ENCODE data around the gene CTNNBIP1. TPM values are rescaled to one million over a fixed set of nuclear protein-coding genes. Genes with fewer than 3 reads are reported as not detected.

Gene CTNNBIP1
- total RNA-seq, 1 donor from 2014 or later: 44.0 TPM

DNA sequence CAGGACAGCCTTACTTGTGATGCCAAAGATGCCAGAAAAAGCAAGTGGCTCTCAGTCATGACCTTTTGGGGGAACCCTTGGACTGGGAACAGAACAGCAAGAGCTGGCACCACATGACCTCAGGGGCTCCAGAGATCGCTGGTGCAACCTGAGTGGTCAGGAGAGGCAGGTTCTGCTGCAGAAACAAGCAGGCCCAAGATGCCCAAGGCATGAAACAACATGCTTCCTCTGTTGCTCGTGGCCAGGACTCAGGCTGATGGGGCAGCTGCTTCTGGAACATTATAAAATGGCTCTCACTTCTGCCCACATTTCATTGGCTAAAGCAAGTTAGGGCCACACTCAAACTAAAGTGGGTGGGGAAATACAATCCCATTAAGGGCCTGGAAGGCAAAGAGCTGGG, 68.6 kb downstream of the CTNNBIP1 start:
- DNase-seq (ENCODE audit: low spot score in 2 of 2) (no peak), FAIRE-seq (no peak)

- FAIRE-seq (no peak), DNase-seq (ENCODE audit: low spot score in 2 of 2) (no peak)
These were observed 69.9 kb downstream of the CTNNBIP1 start for GRCh38 chr1:9840176-9840575.

DNA sequence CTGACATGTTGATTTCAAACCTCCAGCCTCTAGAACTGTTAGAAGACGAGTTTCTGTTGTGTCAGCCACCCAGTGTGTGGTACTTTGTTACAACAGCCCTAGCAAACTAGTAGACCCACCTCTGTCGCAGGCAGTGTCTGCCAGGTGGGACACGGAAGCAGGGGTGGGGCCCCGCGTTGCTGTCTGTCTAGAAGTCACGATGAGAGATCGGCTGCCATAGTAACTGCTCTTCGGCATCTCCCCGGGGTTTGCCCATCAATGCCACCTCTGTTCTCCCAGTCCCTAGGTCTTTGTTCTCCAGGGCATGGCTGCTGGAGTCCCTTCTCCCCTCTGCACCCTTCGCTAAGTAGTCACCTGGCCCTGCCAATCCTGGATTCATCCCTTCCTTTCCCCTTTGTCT, 71.1 kb downstream of the CTNNBIP1 start:
- peak in 1 of 2 donors; percentile 40 for DNase-seq (ENCODE audit: low spot score in 2 of 2)
- FAIRE-seq: no peak

DNA sequence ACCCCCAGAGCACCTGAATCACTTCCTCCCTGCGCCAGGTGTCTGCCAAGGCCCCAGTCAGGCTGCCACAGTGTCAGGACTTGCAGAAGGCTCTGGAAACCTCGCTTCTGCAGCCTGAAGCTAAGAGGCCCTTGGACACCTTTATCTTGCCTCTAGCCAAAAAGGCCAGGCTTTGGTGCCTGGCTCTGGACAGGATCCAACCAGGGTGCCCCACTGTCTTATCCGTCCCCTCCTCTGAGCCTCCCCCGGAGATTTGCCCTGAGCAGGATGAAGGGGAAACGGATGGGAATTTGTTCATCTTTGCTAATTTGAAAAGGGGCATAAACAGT, 73.5 kb downstream of the CTNNBIP1 start:
- DNase-seq (ENCODE audit: low spot score in 2 of 2) (no peak), FAIRE-seq (no peak)

GRCh38 chr1:9835758-9836631, 74.1 kb downstream of the CTNNBIP1 start:
- DNase-seq (ENCODE audit: low spot score in 2 of 2): peak in 1 of 2 donors; percentile 61
- no peak for FAIRE-seq

DNA sequence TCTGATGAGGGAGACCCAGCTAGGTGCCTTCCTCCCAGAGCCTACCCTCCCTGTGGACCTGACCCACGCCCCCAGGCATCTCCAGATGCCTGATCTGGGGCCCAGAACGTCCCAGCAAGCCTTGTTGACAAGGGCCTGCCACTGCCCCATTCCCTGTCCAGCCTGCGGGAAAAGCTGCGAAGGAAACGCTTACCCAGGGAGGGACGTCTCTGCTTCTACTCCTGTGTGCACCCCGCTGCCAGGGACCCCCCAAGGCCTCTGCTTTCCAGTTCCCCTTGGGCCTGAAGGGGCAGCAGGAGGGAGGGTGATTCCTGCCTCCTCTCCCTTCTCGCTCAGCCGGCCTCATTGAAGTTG, 74.7 kb downstream of the CTNNBIP1 start:
- DNase-seq (ENCODE audit: low spot score in 2 of 2): no peak
- no peak for FAIRE-seq

DNA sequence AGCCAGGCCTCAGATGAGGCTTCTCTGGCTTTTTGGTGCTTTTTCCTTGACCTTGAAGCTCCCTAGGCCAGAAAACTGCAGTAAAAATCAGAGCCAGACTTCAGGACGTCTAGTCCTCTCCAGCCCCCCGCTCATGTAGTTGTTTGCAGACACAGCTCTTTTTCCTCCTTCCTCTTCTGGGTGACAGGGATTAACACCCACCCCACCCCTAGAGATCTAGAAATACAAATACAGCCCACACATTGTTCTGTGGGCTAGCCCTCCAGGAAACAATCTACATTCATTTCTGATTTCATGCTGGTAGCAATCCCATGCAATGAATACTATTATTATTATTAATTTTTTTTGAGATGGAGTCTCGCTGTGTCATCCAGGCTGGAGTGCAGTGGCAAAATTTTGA, 76.4 kb downstream of the CTNNBIP1 start:
- FAIRE-seq (no peak), DNase-seq (ENCODE audit: low spot score in 2 of 2) (no peak)

- FAIRE-seq (no peak), DNase-seq (ENCODE audit: low spot score in 2 of 2) (no peak)
These were observed 82.4 kb downstream of the CTNNBIP1 start for GRCh38 chr1:9827558-9828185.

DNA sequence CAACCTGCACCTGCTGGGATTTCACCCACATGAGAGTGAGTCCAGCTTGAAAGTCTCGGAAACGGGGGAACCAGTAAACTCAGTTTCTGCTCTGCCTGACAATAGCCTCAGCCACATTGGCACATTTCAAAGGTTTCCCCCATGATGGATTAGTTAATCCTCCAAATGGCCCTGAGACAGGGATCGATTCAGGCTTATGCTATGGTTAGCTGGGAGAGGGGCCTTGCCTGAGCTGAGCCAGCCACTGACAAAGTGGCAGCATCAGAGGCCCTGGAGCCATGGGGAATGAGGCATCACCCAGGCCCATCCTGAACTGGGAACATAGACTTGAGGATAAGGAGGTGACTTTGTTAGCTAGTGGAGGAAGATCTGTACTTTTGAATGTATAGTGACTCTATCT, 83.5 kb downstream of the CTNNBIP1 start:
- no peak for FAIRE-seq
- DNase-seq (ENCODE audit: low spot score in 2 of 2): no peak

DNA sequence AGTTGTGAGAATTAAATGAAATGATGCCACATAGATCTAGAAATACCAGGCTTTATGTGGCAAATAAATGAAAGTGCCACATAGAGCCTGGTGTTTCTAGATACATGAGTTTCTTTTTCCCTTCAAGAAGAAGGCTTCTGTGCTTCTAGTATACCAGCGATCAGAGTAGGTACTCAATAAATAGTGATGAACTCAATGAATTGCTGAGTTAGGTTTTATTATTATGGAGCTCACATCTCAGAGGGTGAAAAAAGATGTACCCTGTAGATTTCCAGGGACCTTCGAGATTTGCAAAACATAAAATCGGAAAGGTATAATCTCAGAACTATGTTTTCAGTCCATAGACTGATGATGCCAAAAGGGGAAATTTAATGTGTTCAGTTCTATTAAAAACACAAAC, 84.0 kb downstream of the CTNNBIP1 start:
- no peak for FAIRE-seq
- DNase-seq (ENCODE audit: low spot score in 2 of 2): no peak

GRCh38 chr1:9825093-9826074, 84.7 kb downstream of the CTNNBIP1 start:
- DNase-seq (ENCODE audit: low spot score in 2 of 2) (no peak), FAIRE-seq (no peak)

GRCh38 chr1:9824702-9825089, 85.4 kb downstream of the CTNNBIP1 start:
- DNase-seq (ENCODE audit: low spot score in 2 of 2) (no peak), FAIRE-seq (no peak)

DNA sequence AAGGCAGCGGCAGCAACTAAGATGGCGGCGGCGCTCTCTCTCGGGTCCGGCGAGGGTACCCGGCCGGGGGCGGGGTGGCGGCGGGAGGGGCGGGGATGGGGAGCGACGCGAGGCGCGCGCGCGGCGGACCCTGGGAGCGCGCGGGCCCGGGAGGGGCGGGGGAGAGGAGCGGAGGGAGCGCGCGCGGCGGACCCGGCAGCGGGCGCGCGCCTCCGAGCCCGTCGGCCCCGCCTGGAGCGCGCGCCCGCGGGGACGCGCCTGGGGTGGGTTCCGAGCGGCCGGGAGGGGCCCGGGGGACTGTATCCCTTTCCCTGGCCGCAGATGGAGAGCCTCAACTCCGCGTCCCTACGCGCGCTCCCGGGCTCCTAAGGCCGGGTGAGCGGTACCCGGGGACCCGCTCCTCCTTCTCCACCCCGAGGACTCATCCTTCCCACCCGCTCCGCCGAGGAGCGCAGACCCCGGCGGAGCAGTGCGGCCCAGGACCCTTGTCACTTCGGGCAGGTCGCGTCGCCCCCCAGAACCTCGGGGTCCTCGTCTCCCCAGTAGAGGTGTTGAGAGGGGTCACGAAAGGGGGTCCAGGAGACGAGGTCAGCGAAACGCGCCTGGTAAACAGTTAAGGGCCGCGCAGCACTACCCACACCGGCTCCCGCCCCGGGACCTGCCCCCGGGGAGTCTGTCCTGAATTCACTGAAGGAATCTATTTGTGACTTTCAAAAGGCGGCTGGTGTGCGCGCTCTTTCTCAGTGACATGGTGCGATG, 85.9 kb downstream of the CTNNBIP1 start, which contains the start of gene CLSTN1:
Gene CLSTN1, minus strand, starts transcription at position 23 of the 759 bp plus-strand sequence. CDS start 232 bp downstream, outside the sequence.
- DNase-seq (ENCODE audit: low spot score in 2 of 2) (peak; percentile 95 to 96), FAIRE-seq (no peak)

DNA sequence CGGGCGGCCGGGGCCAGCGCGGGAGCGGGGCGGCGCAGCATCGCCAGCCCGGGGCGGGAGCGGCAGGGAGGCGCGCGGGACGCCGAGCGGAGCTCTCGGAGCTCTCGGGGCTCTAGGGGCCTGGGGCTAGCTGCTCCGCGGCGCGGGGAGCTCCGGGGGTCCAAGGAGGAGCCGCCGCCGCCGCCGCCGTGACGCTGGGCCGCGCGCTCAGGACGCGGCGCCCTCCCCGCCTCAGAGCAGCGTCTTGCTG, 86.5 kb downstream of the CTNNBIP1 start:
- DNase-seq (ENCODE audit: low spot score in 2 of 2): no peak
- no peak for FAIRE-seq

DNA sequence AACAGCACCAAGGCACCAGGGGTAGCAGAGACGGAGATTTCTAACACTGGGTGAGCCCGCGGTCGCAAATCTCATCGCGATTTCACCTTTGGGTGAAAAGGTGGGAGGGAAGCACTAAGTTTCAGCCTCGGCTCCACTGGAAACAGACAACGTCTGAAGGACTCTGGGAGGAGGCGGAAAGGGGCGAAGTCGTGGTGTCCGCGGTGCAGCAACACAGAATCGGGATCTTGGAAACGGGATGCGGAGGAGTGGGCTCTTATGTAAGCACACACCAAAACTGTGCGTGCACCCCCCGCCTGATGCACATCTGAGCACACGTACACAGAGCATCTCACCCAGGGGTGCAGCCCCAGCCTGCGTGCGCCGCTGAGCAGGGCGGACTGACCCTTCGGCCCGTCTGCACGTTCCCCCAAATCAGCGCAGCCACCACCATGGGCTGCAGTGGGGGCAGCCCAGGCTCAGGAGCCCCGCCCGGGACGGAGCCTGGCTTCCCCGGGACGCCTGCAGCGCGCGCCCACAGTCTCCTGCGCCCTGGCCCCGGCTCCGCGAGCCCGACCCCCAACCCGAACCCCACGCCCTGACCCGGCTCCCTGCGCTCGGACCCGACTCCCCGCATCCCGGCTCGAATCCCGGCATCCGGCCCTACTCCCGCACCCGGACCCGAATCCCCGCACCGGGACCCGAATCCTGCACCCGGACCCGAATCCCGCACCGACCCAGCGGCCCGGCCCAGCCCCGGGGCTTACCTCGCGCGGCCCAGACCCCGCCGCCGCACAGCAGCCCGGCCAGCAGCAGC, 87.0 kb downstream of the CTNNBIP1 start:
- no peak for FAIRE-seq
- no peak for DNase-seq (ENCODE audit: low spot score in 2 of 2)

DNA sequence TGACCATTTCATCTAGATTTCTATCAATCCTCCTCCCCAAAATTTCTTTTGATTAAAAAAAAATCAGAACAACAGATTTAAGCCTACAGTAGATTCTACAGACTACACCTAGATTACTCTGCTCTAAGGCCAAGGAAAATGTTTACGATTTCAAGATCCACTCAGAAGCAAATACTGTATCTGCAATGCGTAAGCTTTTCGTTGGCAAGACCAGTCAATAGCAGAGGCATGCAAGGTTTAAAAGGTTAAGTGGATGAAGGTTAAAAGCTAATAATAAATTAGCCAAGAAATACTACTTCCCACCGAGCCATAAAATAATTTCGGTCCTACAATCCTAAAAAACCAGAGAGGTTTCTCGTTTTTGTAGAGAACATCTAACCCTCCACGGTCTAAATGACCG, 87.6 kb downstream of the CTNNBIP1 start:
- DNase-seq (ENCODE audit: low spot score in 2 of 2) (no peak), FAIRE-seq (no peak)

DNA sequence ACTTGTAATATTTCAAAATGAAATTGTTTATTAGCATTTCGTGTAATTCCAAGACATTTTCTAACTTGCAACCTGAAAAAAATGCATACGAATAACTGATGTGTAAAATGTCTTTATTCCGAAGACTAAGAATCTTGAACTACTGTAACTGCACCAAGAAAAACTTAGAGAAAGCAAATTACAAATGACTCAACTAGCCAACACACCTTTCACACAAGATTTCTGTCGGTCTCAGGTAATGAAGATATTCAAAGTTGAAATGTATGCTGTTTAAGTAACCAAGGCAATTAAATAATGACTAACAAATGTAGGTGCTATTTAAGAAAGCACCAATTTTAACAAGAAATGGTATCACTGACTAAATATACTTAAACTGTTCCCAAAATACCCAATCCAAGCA, 88.4 kb downstream of the CTNNBIP1 start:
- no peak for FAIRE-seq
- DNase-seq (ENCODE audit: low spot score in 2 of 2): no peak

DNA sequence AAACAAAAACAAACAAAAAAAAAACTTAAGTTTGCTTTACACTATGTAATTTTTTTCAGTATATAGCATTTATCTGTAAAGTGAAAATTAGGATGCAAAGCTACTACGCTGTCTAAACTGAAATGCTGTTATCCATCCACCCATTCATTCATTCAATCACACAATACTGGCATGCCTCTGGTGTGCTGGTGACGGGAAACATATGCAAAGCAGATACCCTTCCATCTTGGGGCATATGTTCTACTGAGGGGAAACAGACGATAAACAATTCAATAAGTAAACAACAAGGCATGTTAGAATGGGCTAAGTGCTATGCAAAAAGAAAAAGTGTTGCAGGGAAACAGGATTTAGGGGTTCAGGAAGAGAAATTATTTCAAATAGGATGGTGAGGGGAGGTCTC, 89.5 kb downstream of the CTNNBIP1 start:
- DNase-seq (ENCODE audit: low spot score in 2 of 2) (no peak), FAIRE-seq (no peak)

- FAIRE-seq: no peak
- no peak for DNase-seq (ENCODE audit: low spot score in 2 of 2)
These were observed 92.3 kb downstream of the CTNNBIP1 start for GRCh38 chr1:9817734-9818133.

- DNase-seq (ENCODE audit: low spot score in 2 of 2) (no peak), FAIRE-seq (no peak)
These were observed 93.9 kb downstream of the CTNNBIP1 start for GRCh38 chr1:9816199-9816598.

Data from frontal cortex (tissue), 4 donors.